IPS-18c (cell line): Measurements from ENCODE around the gene OR2T3.
"Not testable (repeated sequence)": the region's sequence is repeated elsewhere in the genome, so short reads cannot be mapped to it uniquely, and the experiment has no call there.

Source experiments
- H3K4me3 ChIP-seq: 2 replicates; pipeline ENCODE4 v1.7.0; 2013; ENCODE audit warnings: low read depth, mild to moderate bottlenecking, low read length, moderate library complexity; ENCODE audit not compliant: insufficient read depth
- H3K9me3 ChIP-seq: one replicate; pipeline ENCODE4 v1.6.1; 2013; ENCODE audit warnings: mild to moderate bottlenecking, low read length, moderate library complexity; ENCODE audit not compliant: control insufficient read depth, insufficient read depth

Gene OR2T3

GRCh38 chr1:248453619-248454018 lies 19.5 kb upstream of the OR2T3 start:
- not testable (repeated sequence) for H3K9me3 ChIP-seq, H3K4me3 ChIP-seq

DNA sequence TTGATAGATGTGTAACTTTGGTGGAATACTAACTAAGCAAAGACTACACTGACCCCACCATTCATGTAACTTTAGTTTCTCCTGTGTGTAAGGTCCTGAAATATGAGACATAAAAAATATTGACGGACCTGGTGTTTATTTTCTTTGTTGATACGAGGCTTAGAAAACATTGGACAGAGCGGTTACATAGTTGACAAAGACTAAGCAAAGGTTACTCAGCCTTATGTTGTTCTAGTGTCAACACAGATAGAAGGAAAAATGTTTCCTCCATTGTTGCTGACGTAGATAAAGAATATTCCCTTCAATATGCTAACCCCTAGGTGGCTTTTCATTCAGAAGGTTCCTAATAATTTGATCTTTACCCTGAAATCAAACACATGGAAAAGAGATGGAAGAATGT lies 18.1 kb upstream of the OR2T3 start:
- not testable (repeated sequence) for H3K4me3 ChIP-seq, H3K9me3 ChIP-seq

DNA sequence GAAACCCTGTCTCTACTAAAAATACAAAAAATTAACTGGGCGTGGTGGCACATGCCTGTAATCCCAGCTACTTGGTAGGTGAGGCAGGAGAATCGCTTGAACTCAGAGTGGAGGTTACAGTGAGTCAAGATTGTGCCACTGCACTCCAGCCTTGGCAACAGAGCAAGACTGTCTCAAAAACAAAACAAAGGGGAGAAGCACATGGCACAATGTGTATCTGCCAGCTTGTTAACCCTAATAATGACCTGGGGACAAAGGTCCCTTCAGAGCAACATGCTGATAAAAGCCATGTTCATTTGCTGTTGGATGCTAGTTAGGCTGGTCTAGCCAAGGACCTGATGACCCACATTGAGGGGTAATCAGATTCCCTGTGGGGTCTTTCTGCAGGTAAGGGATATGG lies 16.5 kb upstream of the OR2T3 start:
- not testable (repeated sequence) for H3K9me3 ChIP-seq, H3K4me3 ChIP-seq

GRCh38 chr1:248459117-248459516 lies 14.0 kb upstream of the OR2T3 start:
- not testable (repeated sequence) for H3K4me3 ChIP-seq, H3K9me3 ChIP-seq

DNA sequence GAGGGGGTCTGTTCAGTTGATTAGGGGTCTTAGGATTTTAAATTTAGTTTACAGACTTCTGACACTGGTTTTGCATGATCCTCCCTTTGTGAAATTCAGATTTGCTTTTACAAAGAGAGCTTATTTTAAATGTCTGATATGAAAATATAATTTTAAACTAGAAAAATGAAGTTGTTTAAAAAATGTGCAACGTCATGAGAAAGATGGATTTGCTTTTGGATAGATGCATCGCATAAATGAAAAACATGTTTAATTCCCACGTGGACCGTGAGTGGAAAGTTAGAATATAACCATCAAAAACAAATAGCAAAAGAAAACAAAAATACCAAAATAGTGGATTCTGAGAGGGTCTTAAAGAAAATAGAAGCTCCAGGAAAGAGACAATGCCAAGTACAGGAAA lies 2.0 kb upstream of the OR2T3 start:
- Histone ChIP-seq H3K9me3 (peaks cover 2% of the 10 kb centered on the region), H3K4me3 (no peak overlapping the region)

DNA sequence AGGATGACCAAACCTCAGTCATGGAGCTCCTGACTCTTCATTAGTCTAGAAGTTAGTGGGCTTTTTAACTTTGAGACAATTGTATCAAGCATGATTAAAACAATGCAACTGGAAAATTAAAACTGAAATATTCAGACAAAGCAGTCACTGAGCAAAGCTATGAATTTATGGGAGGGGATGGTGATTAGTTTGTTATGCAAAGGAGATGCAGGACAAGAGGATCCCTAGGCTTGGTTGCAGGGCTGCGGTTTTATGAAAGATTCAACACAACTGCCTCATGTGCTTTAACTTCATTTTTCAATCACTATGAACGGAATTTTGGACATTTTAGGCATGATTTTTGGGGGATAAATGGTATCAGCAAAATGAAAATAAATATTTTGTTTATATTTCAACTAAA lies 1.0 kb upstream of the OR2T3 start:
- not testable (repeated sequence) for H3K9me3 ChIP-seq, H3K4me3 ChIP-seq

- not testable (repeated sequence) for H3K4me3 ChIP-seq, H3K9me3 ChIP-seq
Observed at GRCh38 chr1:248475660-248476059, 2.5 kb downstream of the OR2T3 start.

DNA sequence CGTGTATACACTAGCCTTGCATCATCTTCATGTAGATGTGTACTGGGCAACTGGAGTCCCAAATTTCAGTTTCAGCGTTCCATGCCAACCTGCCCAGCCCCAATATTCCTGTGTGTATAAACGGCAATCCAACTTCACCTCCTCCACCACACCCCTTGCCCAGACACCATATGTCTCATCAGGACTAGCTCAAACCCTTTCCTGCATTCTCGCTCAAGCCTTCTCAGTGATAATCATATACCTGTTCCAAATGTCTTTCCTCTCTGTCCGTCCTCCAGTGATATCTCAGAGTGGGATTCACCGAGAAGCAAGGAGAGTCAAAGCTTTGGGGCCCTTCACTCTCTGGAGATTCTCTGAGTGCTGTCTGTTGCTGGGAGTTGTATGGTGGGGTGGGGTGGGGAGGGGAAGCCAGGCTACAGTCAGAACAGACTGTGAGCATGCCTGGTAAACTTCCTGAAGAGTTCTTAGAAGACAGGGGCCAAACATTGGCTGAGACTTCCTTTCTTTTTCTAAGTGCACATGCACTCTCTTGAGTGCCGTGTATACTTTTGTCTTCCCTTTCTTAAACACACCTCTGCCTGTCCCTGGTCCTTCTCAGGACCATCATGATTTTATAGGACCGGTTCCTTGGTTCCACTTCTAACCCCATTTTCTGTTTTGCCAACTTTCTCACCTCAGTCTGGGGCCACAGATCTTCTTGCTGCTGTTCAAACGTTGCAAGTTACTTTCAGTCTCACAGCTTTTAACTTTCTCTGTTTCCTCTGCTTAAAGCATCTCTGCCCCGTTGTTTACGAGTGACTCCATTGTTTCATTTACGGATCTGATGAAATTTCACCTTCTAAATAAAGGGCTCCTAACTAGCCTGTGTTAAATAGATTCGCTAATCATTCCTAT lies 8.8 kb downstream of the OR2T3 start:
- not testable (repeated sequence) for H3K4me3 ChIP-seq, H3K9me3 ChIP-seq

- H3K4me3 ChIP-seq, H3K9me3 ChIP-seq: not testable (repeated sequence)
Observed at GRCh38 chr1:248488289-248488688, 15.1 kb downstream of the OR2T3 start, which contains the start of gene OR2T5. Gene OR2T5, plus strand, starts transcription at chr1:248488589. Its CDS starts 0 bp downstream, at chr1:248488589.

DNA sequence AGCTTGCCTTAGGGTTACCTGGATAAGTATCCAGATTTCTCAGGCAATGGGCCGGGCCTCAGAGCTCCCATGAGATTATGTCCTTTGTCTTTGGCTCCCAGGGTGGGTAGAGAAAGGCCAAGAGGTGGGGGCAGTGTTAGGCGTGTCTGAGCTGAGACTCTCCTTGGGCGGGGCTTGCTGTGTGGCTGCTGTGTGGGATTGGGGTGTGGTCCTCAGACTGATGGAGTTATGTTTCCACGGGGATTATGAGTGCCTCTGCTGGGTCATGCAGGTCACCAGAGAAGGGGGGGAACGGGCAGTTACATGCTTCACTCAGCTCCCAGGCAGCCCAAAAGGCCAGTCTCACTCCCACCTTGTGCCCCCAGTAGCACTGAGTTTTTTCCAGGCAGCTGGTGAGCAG lies 23.5 kb downstream of the OR2T3 start:
- not testable (repeated sequence) for H3K4me3 ChIP-seq, H3K9me3 ChIP-seq

- H3K9me3 ChIP-seq, H3K4me3 ChIP-seq: not testable (repeated sequence)
Observed at GRCh38 chr1:248500305-248501035, 27.3 kb downstream of the OR2T3 start.

DNA sequence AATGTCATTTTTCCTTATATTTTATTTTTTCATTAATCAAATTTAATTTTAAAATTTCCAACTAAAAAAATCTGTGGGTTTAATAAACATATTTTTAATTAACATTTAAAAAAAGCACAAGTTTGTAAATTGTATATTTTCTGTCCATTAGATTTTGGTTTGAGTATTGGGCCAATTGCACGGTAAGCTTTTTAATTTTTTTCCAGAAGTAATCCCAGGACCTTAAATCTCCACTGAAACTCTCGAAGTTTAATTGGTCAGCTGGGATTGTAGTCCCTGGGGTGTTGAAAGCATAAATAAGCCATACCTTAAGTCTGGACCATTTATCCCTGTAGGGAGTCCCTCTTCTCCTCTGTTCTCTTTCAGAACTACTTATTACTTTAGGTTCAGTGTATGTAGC lies 34.6 kb downstream of the OR2T3 start, which contains the start of gene OR2G6:
OR2G6 (plus strand) TSS at position 301 of the 400 bp plus-strand sequence. CDS start 13,574 bp downstream, outside the sequence.
- not testable (repeated sequence) for H3K4me3 ChIP-seq, H3K9me3 ChIP-seq

- H3K4me3 ChIP-seq, H3K9me3 ChIP-seq: not testable (repeated sequence)
Observed at GRCh38 chr1:248510217-248510616, 37.1 kb downstream of the OR2T3 start.

DNA sequence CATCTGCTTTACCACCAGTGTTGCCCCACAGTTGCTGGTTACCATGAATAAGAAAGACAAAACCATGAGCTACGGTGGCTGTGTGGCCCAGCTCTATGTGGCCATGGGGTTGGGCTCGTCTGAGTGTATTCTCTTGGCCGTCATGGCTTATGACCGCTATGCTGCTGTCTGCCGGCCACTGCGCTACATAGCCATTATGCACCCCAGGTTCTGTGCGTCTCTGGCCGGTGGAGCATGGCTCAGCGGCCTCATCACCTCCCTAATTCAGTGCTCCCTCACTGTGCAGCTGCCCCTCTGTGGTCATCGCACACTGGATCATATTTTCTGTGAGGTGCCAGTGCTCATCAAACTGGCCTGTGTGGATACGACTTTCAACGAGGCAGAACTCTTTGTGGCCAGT lies 48.7 kb downstream of the OR2T3 start:
- Histone ChIP-seq H3K4me3 (no peak overlapping the region), H3K9me3 (peaks cover 2% of the 10 kb centered on the region)
